Cardiac septum (tissue), 1 donor: ENCODE data around the gene MTMR12. TPM values are rescaled to one million over a fixed set of nuclear protein-coding genes. Genes with fewer than 3 reads are reported as not detected.
A peak's percentile ranks its signal among the peaks of the same experiment; 100 is the strongest.
"Not testable (repeated sequence)": the region's sequence is repeated elsewhere in the genome, so short reads cannot be mapped to it uniquely, and the experiment has no call there.

ENCODE experiments used
- DNase-seq: peaks from one replicate; pipeline ENCODE4 v3.0.0-alpha.2; 2020; ENCODE audit warnings: low spot score
- intact Hi-C: fragments of 100-400 bp; cut with DNase I; formaldehyde crosslinking; loops from one replicate; pipeline ENCODE4 v1.14.0; 2022
- total RNA-seq: library from RNA; stranded (reverse); fragmentation: NEBNext Ultra II Directional; extraction: Animal tissue kit (Norgen Biotek cat#: 25700); gene quantifications from one replicate; pipeline ENCODE4 v1.2.1, GENCODE V29; 2021
- donor health status: DM: no; HTN: no; CAD: no.

The MTMR12 gene
- total RNA-seq, 1 donor from 2014 or later, result 27.2 TPM

- DNase-seq, result no peak
- intact Hi-C loops, result no loop called here
Observed at GRCh38 chr5:32222723-32223470, 89.8 kb downstream of the MTMR12 start.

DNA sequence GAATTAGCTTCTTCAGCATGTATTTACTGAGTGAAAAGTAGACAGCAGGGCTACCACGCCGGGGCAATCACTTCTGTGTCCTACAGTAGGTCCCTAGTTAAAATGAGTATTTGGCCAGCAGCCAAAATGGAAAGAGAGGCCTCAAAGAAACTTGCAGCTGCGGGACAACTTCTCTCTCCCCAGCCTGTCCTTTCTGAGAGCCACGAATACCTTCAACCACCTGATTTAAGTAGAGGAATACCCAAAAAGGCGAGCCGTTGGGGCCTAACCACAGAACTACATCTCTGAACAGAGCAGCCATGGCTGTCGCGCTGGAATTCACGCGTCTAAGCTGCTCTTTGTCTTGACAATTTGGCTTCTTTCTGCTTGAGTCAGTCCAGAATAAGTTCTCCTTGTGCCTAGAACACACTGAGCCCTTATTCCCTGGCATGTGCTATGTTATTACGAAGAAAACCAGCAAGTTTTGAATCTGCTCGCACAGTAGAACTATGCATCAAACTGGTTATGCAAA is 94.8 kb downstream of the MTMR12 start:
- DNase-seq, result no peak
- intact Hi-C loops, result no loop called here

DNA sequence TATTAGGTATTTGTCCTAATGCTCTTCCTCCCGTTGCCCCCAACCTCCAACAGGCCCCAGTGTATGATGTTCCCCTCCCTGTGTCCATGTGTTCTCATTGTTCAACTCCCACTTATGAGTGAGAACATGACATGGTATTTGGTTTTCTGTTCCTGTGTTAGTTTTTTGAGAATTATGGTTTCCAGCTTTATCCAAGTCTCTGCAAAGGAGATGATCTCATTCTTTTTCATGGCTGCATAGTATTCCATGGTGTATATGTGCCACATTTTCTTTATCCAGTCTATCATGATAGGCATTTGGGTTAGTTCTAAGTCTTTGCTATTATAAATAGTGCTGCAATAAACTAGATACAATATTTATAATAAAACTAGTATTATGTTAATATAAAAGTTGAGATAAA is 98.4 kb downstream of the MTMR12 start:
- DNase-seq, intact Hi-C loops: not testable (repeated sequence)

DNA sequence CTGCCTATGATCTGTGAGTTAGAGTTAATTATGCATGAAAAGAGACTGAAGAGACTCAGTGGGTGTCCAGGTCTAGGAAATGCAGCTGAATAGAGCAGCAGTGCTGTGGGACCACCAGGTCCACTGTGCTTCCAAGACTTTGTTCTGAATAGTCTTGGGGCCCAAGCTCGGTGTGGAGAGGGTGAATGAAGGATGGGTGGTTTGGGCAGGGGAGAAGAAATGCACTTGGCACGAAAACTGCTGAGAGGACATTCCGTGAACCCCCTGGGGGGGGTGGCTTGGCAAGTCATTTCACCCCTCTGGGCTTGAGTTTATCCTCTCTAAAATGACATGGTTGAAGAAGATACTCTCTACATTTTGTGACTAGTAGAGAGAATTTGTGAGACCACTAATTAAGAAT is 102.6 kb downstream of the MTMR12 start:
- intact Hi-C loops, result no loop called here
- DNase-seq, result no peak

DNA sequence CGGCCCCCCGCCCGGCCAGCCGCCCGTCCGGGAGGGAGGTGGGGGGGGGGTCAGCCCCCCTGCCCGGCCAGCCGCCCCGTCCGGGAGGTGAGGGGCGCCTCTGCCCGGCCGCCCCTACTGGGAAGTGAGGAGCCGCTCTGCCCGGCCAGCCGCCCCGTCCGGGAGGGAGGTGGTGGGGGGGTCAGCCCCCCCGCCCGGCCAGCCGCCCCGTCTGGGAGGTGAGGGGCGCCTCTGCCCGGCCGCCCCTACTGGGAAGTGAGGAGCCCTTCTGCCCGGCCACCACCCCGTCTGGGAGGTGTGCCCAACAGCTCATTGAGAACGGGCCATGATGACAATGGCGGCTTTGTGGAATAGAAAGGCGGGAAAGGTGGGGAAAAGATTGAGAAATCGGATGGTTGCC is 103.9 kb downstream of the MTMR12 start:
- DNase-seq, intact Hi-C loops: not testable (repeated sequence)

- intact Hi-C loops, result no loop called here
- no peak for DNase-seq
Observed at GRCh38 chr5:32207355-32207634, 105.4 kb downstream of the MTMR12 start.

GRCh38 chr5:32206509-32207354 is 106.0 kb downstream of the MTMR12 start:
- DNase-seq, result no peak
- intact Hi-C loops, result no loop called here

DNA sequence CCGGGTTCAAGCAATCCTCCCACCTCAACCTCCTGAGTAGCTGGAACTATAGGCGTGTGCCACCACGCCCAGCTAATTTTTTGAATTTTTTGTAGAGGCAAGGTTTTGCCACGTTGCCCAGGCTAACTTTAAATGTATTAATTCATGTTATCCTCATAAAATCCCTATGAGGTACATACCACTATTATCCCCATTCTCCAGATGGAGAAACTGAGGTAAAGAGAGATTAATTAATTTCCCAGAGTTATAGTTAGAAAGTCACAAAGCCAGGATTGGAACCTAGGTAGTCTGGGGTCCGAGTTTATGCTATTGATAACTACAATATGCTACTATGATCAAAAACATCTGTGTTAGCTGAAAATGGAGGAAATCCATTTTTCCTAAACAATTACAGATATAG is 106.7 kb downstream of the MTMR12 start:
- DNase-seq, result no peak
- intact Hi-C loops, result no loop called here

DNA sequence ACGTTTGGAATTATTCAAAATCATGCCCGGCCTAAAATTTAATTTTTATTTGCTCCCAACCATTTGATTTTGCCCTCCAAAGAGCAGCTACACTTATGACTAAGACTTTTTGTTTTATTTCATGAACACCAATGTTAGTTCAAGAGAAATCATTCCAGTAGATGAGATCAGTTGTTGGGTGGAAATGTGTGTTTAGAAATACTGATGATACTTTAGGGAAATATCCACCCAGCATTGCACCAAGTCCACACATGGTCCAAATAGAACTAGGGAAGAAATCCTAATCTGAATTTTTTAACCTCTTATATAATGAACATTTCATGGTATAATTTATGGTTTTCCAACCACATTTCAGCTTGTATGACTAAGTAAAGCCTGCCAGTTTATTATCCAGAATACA is 110.3 kb downstream of the MTMR12 start:
- intact Hi-C loops, result no loop called here
- no peak for DNase-seq

DNA sequence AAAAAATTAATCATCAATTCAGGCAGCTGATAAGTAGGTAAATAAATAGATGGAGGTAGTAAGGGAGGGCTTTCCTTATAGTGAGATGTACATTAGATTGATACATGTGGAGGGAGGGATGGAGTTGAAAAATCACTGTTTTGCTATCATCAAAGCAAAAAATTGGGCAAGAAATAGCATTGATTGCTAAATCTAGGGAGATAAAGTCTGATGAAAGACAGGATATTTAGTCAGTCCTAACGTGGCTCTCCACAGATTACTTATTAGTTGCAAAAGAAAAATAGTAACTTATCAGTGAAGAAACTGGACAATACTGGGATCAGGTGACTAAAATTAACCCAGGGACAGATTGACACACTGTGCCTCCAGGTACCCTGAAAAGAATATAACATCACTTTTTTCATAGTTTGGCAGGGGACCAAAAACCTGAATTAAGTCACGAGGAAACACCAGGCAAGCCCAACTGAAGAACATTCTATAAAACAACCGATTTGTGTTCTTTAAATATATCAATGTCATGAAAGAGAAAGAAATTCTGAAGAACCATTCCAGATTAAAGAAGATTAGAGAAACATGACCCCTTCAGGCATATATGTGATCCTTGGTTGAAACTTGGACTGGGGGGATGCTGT is 111.5 kb downstream of the MTMR12 start:
- intact Hi-C loops, result no loop called here
- DNase-seq, result no peak

GRCh38 chr5:32197032-32197431 is 115.7 kb downstream of the MTMR12 start:
- no peak for DNase-seq
- intact Hi-C loops, result no loop called here

DNA sequence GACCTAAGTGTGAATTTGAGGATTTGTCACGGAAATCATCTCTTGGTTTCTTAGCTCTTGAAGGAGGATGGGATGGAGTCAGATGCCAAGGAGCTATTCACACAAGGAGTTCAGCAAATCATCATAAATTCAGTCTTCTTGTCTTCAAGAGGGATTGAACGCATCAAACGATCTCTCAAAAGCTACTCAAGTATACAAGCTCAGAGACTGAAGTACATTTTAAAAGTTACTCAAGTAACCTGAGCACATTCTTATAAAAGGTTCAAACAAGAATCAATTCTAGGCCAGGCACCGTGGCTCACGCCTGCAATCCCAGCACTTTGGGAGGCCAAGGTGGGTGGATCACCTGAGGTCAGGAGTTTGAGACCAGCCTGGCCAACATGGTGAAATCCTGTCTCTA is 117.5 kb downstream of the MTMR12 start:
- DNase-seq, result no peak
- intact Hi-C loops, result no loop called here

DNA sequence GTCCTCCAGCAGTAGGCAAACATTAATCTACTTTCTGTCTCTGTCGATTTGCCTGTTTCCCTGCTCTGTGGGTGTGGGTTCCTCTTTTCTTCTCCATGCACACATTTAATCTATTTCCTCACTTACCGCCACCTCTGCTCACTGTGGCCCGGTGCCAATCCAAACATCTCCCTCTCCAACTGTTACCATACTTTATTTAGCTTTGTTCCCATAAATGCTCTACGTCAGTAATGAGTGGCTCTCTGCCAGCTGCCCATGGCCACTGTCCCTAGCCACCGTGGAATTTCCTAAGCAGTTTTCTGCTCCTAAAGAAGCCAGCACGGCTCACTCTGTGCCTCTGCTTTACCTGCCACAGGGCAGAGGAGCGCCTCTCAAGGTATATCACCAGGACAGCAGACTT is 119.1 kb downstream of the MTMR12 start:
- peak; percentile 89 for DNase-seq
- intact Hi-C loops, result loop anchor here (2.0 kb wide), 1 partner anchor 19 kb away; the partner anchor contains the start of gene GOLPH3

DNA sequence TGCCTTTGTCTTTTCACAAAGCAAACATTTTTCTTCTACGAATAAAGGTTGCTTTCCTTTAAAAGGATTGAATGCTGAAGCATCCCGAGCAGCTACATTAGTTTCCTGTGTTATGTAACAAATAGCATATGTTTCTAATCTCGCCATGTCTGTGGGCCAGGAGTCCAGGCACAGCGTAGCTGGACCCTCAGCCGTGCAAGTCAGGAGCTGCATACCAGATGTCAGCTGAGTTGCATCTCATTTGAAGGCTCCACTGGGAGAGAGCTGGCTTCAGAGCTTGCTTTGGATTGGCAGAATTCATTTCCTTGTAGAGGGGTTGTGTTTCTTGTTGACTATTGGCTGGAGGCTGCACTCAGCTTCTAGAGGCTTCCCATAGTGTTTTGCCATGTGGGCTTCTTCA is 122.6 kb downstream of the MTMR12 start:
- intact Hi-C loops, result no loop called here
- no peak for DNase-seq

DNA sequence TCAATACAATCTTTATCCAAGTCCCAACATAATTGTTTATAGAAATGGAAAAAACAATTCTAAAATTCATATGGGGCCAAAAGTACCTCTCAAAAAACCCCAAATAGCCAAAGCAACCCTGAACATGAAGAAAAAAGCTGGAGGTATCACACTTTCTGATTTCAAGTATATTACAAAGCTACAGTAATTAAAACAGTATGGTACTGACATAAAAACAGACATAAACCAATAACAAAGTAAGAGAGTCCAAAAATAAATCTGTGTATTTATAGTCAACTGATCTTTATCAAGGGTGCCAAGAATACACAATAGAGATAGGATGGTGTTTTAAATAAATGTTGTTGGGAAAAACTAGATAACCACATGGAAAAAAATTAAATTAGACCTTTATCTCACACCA is 125.1 kb downstream of the MTMR12 start:
- intact Hi-C loops, result no loop called here
- DNase-seq, result no peak

GRCh38 chr5:32182463-32183063 is 130.2 kb downstream of the MTMR12 start:
- intact Hi-C loops, result no loop called here
- no peak for DNase-seq
